Keratinocyte (primary cell): ENCODE data around the gene RBM26.

Experiments
- CTCF ChIP-seq, 3 experiments: IDR thresholded peaks in 1 of 3; conservative IDR thresholded peaks in 1 of 3; optimal IDR thresholded peaks in 1 of 3; 2 replicates in 2 of 3; 3 replicates in 1 of 3; pipeline versions ENCODE3 to v1.5.1; 2011; ENCODE audit warnings: low read length in 3 of 3, mild to moderate bottlenecking in 3 of 3, moderate library complexity in 2 of 3, control low read depth in 1 of 3, inconsistent platforms in 1 of 3; ENCODE audit not compliant: insufficient read depth in 2 of 3; ENCODE audit errors: extremely low read depth in 1 of 3
- EZH2 ChIP-seq: IDR thresholded peaks from one replicate; pipeline ENCODE4 v1.6.1; 2012; ENCODE audit warnings: inconsistent platforms, mild to moderate bottlenecking, low read length, moderate library complexity

DNA sequence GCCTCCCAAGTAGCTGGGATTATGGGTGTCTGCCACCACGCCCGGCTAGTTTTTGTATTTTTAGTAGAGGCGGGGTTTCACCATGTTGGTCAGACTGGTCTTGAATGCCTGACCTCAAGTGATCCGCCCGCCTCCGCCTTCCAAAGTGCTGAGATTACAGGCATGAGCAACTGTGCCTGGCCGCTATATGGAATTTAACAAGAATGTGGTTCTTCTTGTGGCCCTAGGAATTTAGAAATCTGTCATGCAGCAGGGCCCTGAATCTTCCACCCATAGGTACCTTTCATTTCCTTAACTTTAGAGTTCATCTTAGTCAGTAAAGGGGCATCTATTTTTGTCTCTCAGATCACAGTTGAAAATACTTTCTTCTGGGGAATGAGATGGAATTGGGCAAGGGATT is 49.3 kb upstream of the RBM26 start:
- no peak for TF ChIP-seq CTCF (optimal IDR thresholded peaks at IDR 0.05 in 1 of 3, IDR thresholded peaks at IDR 0.05 in 1 of 3, conservative IDR thresholded peaks at IDR 0.05 in 1 of 3; ENCODE audit: extremely low read depth in 1 of 3, insufficient read depth in 2 of 3, low read length in 3 of 3)
- TF ChIP-seq EZH2 = no peak
